Anterior cingulate cortex (tissue), 58 donors: Measurements from ENCODE around the gene MYO19.

ENCODE experiments used
- DNase-seq, 58 donors: peaks; one replicate each; lab custom pipeline; 2025; lab: John Stamatoyannopoulos, UW

The MYO19 gene

GRCh38 chr17:36534840-36535668 lies at the start of gene MYO19, which contains the start of gene PIGW:
MYO19 (minus strand) TSS chr17:36534868; CDS start chr17:36532538, 2,330 bp downstream.
PIGW (plus strand) TSS chr17:36534987; CDS start chr17:36537102, 2,115 bp downstream.
- DNase-seq: peak; percentile 26 to 90 (median 80)

GRCh38 chr17:36583787-36584186 lies 49.1 kb upstream of the MYO19 start:
- DNase-seq: no peak

- peak in 1 of 58 donors; percentile 24 for DNase-seq
Measured at GRCh38 chr17:36578671-36579070, 44.0 kb upstream of the MYO19 start.

GRCh38 chr17:36576793-36577192 lies 42.1 kb upstream of the MYO19 start:
- DNase-seq: no peak

- no peak for DNase-seq
Measured at GRCh38 chr17:36575028-36575427, 40.4 kb upstream of the MYO19 start.

- no peak for DNase-seq
Measured at GRCh38 chr17:36566081-36566480, 31.4 kb upstream of the MYO19 start.

GRCh38 chr17:36553459-36553858 lies 18.8 kb upstream of the MYO19 start:
- no peak for DNase-seq

GRCh38 chr17:36550491-36551417 lies 16.1 kb upstream of the MYO19 start:
- DNase-seq: no peak

GRCh38 chr17:36547776-36548175 lies 13.1 kb upstream of the MYO19 start:
- DNase-seq: no peak

- DNase-seq: no peak
Measured at GRCh38 chr17:36546418-36547093, 11.9 kb upstream of the MYO19 start.

GRCh38 chr17:36545465-36546417 lies 11.1 kb upstream of the MYO19 start:
- peak in 56 of 58 donors; percentile 65 to 98 (median 94) for DNase-seq

GRCh38 chr17:36545077-36545464 lies 10.4 kb upstream of the MYO19 start:
- peak in 33 of 58 donors; percentile 75 to 94 (median 87) for DNase-seq

GRCh38 chr17:36544307-36545076 lies 9.8 kb upstream of the MYO19 start, which contains the start of gene GGNBP2:
GGNBP2 (plus strand) TSS chr17:36544919; CDS start chr17:36545725, 806 bp downstream.
- DNase-seq: peak; percentile 37 to 94 (median 86)

GRCh38 chr17:36544044-36544306 lies 9.3 kb upstream of the MYO19 start:
- DNase-seq: peak in 26 of 58 donors; percentile 5 to 47 (median 28)

- no peak for DNase-seq
Measured at GRCh38 chr17:36542755-36543154, 8.1 kb upstream of the MYO19 start.

- no peak for DNase-seq
Measured at GRCh38 chr17:36540696-36541095, 6.0 kb upstream of the MYO19 start.

- no peak for DNase-seq
Measured at GRCh38 chr17:36535669-36536081, 1.0 kb upstream of the MYO19 start.
